Mesenchymal stem cell (in vitro differentiated cells and primary cell): ENCODE data around the gene SACM1L.

Experiments
- DNase-seq: peaks from one replicate; pipeline ENCODE4 v3.0.0-alpha.2; 2013
- H2AFZ ChIP-seq: one replicate; pipeline ENCODE4 v1.6.1; 2013; ENCODE audit warnings: low read depth, mild to moderate bottlenecking, control low read depth, inconsistent platforms, low read length, moderate library complexity
- H2AK5ac ChIP-seq: 2 replicates; pipeline ENCODE4 v1.6.1; 2013; ENCODE audit warnings: low read length, moderate library complexity, mild to moderate bottlenecking, inconsistent platforms; ENCODE audit not compliant: severe bottlenecking
- H2BK120ac ChIP-seq: one replicate; pipeline ENCODE4 v1.6.1; 2013; ENCODE audit warnings: low read depth, mild to moderate bottlenecking, inconsistent platforms, low read length, moderate library complexity
- H2BK12ac ChIP-seq, 2 experiments: one replicate each; pipeline ENCODE4 v1.6.1; 2013; ENCODE audit warnings: inconsistent platforms in 2 of 2, low read length in 2 of 2, mild to moderate bottlenecking in 2 of 2, moderate library complexity in 2 of 2, control low read depth in 1 of 2
- H2BK15ac ChIP-seq: one replicate; pipeline ENCODE4 v1.6.1; 2013; ENCODE audit warnings: mild to moderate bottlenecking, low read depth, inconsistent platforms; ENCODE audit not compliant: poor library complexity, severe bottlenecking
- H2BK5ac ChIP-seq: 2 replicates; pipeline ENCODE4 v1.6.1; 2013; ENCODE audit warnings: low read depth, mild to moderate bottlenecking, low read length, control low read depth, inconsistent platforms; ENCODE audit not compliant: poor library complexity, severe bottlenecking
- H3K14ac ChIP-seq, 2 experiments: one replicate each; pipeline ENCODE4 v1.6.1; 2013; ENCODE audit warnings: inconsistent platforms in 2 of 2, low read length in 2 of 2, control low read depth in 1 of 2, mild to moderate bottlenecking in 1 of 2, moderate library complexity in 1 of 2
- H3K18ac ChIP-seq, 2 experiments: one replicate each; pipeline ENCODE4 v1.6.1; 2013; ENCODE audit warnings: inconsistent platforms in 2 of 2, low read length in 2 of 2, control low read depth in 1 of 2, low read depth in 1 of 2, mild to moderate bottlenecking in 1 of 2
- H3K23ac ChIP-seq, 2 experiments: one replicate each; pipeline ENCODE4 v1.6.1; 2013; ENCODE audit warnings: inconsistent platforms in 2 of 2, low read length in 2 of 2, mild to moderate bottlenecking in 2 of 2, moderate library complexity in 2 of 2, control low read depth in 1 of 2
- H3K27ac ChIP-seq: 2 replicates; pipeline ENCODE4 v1.5.1; 2013; ENCODE audit warnings: mild to moderate bottlenecking, moderate library complexity, low read length, control low read depth, inconsistent platforms; ENCODE audit not compliant: poor library complexity, severe bottlenecking
- H3K27me3 ChIP-seq, 2 experiments: 2 replicates each; pipeline versions ENCODE4 v1.6.1 to v1.7.0; 2013; ENCODE audit warnings: low read length in 2 of 2, mild to moderate bottlenecking in 2 of 2, moderate library complexity in 2 of 2, control low read depth in 1 of 2, inconsistent platforms in 1 of 2; ENCODE audit not compliant: control insufficient read depth in 1 of 2, insufficient read depth in 1 of 2
- H3K36me3 ChIP-seq, 2 experiments: 2 replicates each; pipeline versions ENCODE4 v1.6.1 to v1.7.0; 2013; ENCODE audit warnings: low read length in 2 of 2, control low read depth in 1 of 2, inconsistent platforms in 1 of 2, low read depth in 1 of 2, mild to moderate bottlenecking in 1 of 2; ENCODE audit not compliant: insufficient read depth in 2 of 2, control insufficient read depth in 1 of 2
- H3K4ac ChIP-seq, 2 experiments: one replicate each; pipeline ENCODE4 v1.6.1; 2013; ENCODE audit warnings: inconsistent platforms in 2 of 2, low read length in 2 of 2, mild to moderate bottlenecking in 2 of 2, moderate library complexity in 2 of 2, control low read depth in 1 of 2, low read depth in 1 of 2
- H3K4me1 ChIP-seq: 2 replicates; pipeline ENCODE4 v1.6.1; 2013; ENCODE audit warnings: low read depth, low read length, control low read depth; ENCODE audit not compliant: control insufficient read depth, insufficient read depth
- H3K4me2 ChIP-seq: 2 replicates; pipeline ENCODE4 v1.6.1; 2013; ENCODE audit warnings: low read length, mild to moderate bottlenecking, inconsistent platforms; ENCODE audit not compliant: poor library complexity, severe bottlenecking
- H3K4me3 ChIP-seq, 2 experiments: 2 replicates each; pipeline versions ENCODE4 v1.5.1 to v1.7.0; 2013; ENCODE audit warnings: low read length in 2 of 2, mild to moderate bottlenecking in 2 of 2, control low read depth in 1 of 2, low read depth in 1 of 2; ENCODE audit not compliant: insufficient read depth in 1 of 2
- H3K79me1 ChIP-seq: replicated peaks from 2 replicates; pipeline ENCODE4 v1.6.1; 2013; ENCODE audit warnings: mild to moderate bottlenecking, control low read depth, low read length, inconsistent platforms; ENCODE audit not compliant: poor library complexity, severe bottlenecking
- H3K9ac ChIP-seq: 2 replicates; pipeline ENCODE4 v1.7.0; 2013; ENCODE audit warnings: mild to moderate bottlenecking, low read length, moderate library complexity
- H3K9me3 ChIP-seq: 2 replicates; pipeline ENCODE4 v1.7.0; 2013; ENCODE audit warnings: mild to moderate bottlenecking, low read length; ENCODE audit not compliant: control insufficient read depth
- H4K8ac ChIP-seq: one replicate; pipeline ENCODE4 v1.6.1; 2013; ENCODE audit warnings: inconsistent platforms, mild to moderate bottlenecking, low read length, moderate library complexity
- H4K91ac ChIP-seq: one replicate; pipeline ENCODE4 v1.6.1; 2013; ENCODE audit warnings: mild to moderate bottlenecking, low read length, inconsistent platforms
- WGBS: methylation state at CpG from one replicate; pipeline ENCODE4 v1.1.7; 2013; ENCODE audit warnings: mixed read lengths; 5-methylcytosine and 5-hydroxymethylcytosine counted together

Gene SACM1L

DNA sequence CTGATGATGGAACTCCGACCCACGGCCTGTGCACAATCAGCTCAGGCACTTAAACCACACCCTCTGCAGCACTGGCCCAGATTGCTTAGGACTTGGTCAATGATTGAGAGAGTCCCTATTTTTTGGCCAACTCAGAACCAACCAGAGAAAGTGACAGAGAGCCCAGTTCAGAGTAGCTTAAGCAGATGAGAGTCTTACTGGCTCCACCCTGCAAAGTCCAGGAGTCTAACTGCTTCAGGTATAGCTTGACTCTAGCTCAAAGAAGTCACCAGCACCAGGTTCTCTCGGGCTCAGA, 87.1 kb downstream of the SACM1L start:
- WGBS: 69% methylated on average over 3 of the region's 3 CpGs
- Histone ChIP-seq H3K14ac (no peak overlapping the region), H4K91ac (no peak overlapping the region), H2BK120ac (no peak overlapping the region), H4K8ac (no peak overlapping the region), H3K23ac (no peak overlapping the region), H3K36me3 (no peaks in the 10 kb centered on the region), H3K4me3 (no peak overlapping the region), H3K4ac (no peak overlapping the region), H2AFZ (no peak overlapping the region), H3K18ac (no peak overlapping the region), H3K9me3 (no peaks in the 10 kb centered on the region), H3K9ac (no peak overlapping the region), H3K4me1 (peaks cover under 1% of the 10 kb centered on the region), H3K27ac (no peak overlapping the region), H2BK5ac (no peak overlapping the region), H2BK15ac (no peak overlapping the region), H3K27me3 (peaks cover 67 to 79% of the 10 kb centered on the region in 2 experiments), H3K4me2 (no peak overlapping the region), H2BK12ac (no peak overlapping the region), H2AK5ac (no peak overlapping the region), H3K79me1 (no peaks in the 10 kb centered on the region)
- DNase-seq: no peak

DNA sequence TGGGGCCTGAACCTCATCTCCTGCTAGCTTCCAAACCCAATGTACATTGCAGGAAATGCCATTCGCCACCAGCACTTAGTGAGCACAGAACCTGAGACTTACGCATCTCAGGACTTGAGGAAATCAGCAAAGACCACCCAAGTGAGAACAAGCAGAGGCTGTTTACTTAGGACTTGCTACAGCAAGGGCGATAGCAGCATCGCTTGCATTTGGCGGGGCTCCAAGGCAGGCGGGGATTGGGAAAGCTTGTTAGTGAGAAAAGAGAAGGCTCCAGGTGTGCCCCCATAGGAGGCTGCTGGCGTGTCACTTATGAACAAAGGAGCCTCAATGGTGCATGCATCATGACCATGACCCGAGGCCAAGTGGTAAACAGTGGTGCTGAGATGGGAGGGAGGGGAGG, 87.4 kb downstream of the SACM1L start:
- no peak overlapping the region for H4K8ac ChIP-seq
- H3K4ac ChIP-seq: no peak overlapping the region
- no peak overlapping the region for H3K4me3 ChIP-seq
- no peak overlapping the region for H2AK5ac ChIP-seq
- no peak overlapping the region for H3K27ac ChIP-seq
- H2AFZ ChIP-seq: no peak overlapping the region
- H3K36me3 ChIP-seq: no peaks in the 10 kb centered on the region
- WGBS: 90% methylated on average over 8 of the region's 8 CpGs
- H2BK15ac ChIP-seq: no peak overlapping the region
- no peaks in the 10 kb centered on the region for H3K79me1 ChIP-seq
- H3K27me3 ChIP-seq: peaks cover 68 to 79% of the 10 kb centered on the region in 2 experiments
- H3K9me3 ChIP-seq: no peaks in the 10 kb centered on the region
- no peak overlapping the region for H2BK120ac ChIP-seq
- H3K9ac ChIP-seq: no peak overlapping the region
- H4K91ac ChIP-seq: no peak overlapping the region
- H3K14ac ChIP-seq: no peak overlapping the region
- no peak overlapping the region for H3K18ac ChIP-seq
- H3K23ac ChIP-seq: no peak overlapping the region
- H3K4me1 ChIP-seq: peaks cover 2% of the 10 kb centered on the region
- no peak overlapping the region for H3K4me2 ChIP-seq
- no peak for DNase-seq
- no peak overlapping the region for H2BK12ac ChIP-seq
- H2BK5ac ChIP-seq: no peak overlapping the region

DNA sequence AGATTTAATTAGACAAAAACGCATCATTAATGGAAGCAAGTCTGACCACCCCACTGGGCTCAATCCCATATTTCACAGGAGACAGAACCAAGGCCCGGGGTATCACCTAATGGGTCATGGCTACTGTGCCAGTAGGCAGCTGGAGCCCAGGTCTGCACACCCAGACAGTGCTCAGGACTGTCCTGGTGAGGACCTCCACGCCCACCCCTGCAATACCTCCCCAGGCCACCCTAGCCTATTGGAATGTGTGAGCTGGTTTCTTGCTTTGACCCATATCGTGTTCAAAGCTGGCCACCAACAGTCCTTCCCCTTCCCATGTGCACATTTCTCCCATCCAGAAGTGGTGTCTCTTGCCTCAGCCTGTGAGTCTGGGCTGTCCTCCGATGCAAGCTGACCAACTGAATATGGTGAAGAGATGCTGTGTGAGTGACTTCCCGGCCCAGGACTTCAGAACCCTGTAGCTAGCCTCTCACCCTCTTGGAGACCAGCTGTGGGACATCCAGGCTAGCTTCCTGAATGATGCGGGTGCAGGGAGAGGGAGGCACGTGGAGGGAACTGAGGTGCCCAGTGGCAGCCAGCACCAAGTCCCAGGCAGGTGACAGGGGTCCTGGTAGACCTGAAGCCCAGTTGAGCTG, 88.0 kb downstream of the SACM1L start:
- H3K4me2 ChIP-seq: no peak overlapping the region
- H3K18ac ChIP-seq: no peak overlapping the region
- H3K4me3 ChIP-seq: no peak overlapping the region
- no peak overlapping the region for H4K8ac ChIP-seq
- H2BK15ac ChIP-seq: no peak overlapping the region
- no peak overlapping the region for H3K27ac ChIP-seq
- no peak overlapping the region for H2AFZ ChIP-seq
- no peak overlapping the region for H3K4ac ChIP-seq
- H3K4me1 ChIP-seq: peaks cover 2% of the 10 kb centered on the region
- no peak overlapping the region for H3K14ac ChIP-seq
- no peak overlapping the region for H4K91ac ChIP-seq
- H2BK12ac ChIP-seq: no peak overlapping the region
- peaks cover 67 to 79% of the 10 kb centered on the region in 2 experiments for H3K27me3 ChIP-seq
- no peaks in the 10 kb centered on the region for H3K9me3 ChIP-seq
- no peak overlapping the region for H2AK5ac ChIP-seq
- 84% methylated on average over 7 of the region's 8 CpGs for WGBS
- H2BK5ac ChIP-seq: no peak overlapping the region
- no peaks in the 10 kb centered on the region for H3K79me1 ChIP-seq
- H2BK120ac ChIP-seq: no peak overlapping the region
- H3K9ac ChIP-seq: no peak overlapping the region
- no peak for DNase-seq
- no peak overlapping the region for H3K23ac ChIP-seq
- no peaks in the 10 kb centered on the region for H3K36me3 ChIP-seq

DNA sequence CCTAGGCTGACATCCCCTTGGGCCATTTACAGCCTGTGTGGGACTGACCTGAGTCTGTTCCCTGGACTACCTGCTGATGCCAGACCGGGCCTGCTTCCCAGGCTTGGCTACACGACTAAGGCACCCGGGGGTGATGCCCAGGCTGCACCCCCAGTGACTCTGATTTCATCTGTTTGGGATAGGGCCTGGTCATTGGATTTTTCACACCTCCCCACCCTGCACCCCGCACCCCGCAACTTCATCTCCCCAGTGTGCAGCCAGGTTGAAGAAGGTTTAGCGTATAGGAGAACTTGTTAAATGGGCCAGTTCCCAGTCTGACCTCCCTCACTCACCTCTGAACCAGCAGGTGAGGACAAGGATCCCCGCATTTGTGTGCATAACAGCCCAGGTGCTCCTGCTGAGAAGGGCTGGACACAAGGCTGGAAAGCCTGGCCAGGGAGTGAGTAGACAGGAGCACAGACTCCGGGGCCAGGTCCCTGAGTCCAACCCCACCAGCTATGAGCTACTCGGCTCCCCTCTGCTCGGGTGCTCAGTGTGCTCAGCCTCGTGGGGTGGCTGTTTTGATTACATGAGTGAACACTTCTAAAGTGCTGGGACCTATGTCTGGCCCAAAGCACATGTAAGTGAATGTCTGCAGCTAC, 88.7 kb downstream of the SACM1L start:
- peaks cover 62 to 79% of the 10 kb centered on the region in 2 experiments for H3K27me3 ChIP-seq
- no peak overlapping the region for H2BK5ac ChIP-seq
- WGBS: 83% methylated on average over 11 of the region's 11 CpGs
- H3K23ac ChIP-seq: no peak overlapping the region
- no peaks in the 10 kb centered on the region for H3K36me3 ChIP-seq
- no peaks in the 10 kb centered on the region for H3K79me1 ChIP-seq
- no peak overlapping the region for H2BK120ac ChIP-seq
- no peak overlapping the region for H3K14ac ChIP-seq
- no peak overlapping the region for H3K4ac ChIP-seq
- H2BK15ac ChIP-seq: no peak overlapping the region
- no peak overlapping the region for H3K4me3 ChIP-seq
- peaks cover 2% of the 10 kb centered on the region for H3K4me1 ChIP-seq
- H3K18ac ChIP-seq: no peak overlapping the region
- H2AFZ ChIP-seq: no peak overlapping the region
- DNase-seq: no peak
- no peak overlapping the region for H4K91ac ChIP-seq
- no peak overlapping the region for H3K4me2 ChIP-seq
- no peak overlapping the region for H4K8ac ChIP-seq
- no peak overlapping the region for H2BK12ac ChIP-seq
- H3K27ac ChIP-seq: no peak overlapping the region
- no peak overlapping the region for H2AK5ac ChIP-seq
- H3K9me3 ChIP-seq: no peaks in the 10 kb centered on the region
- H3K9ac ChIP-seq: no peak overlapping the region
